Measurements from ENCODE around the gene MAP3K21.

- TF ChIP-seq POLR2A (IDR thresholded peaks at IDR 0.05) (no peak), CTCF (IDR thresholded peaks at IDR 0.05) (no peak)
Measured at GRCh38 chr1:233349137-233349536, 21.6 kb downstream of the MAP3K21 start.
